22Rv1 (cell line): ENCODE results near the gene AP3S2.
"Not testable (repeated sequence)": the region's sequence is repeated elsewhere in the genome, so short reads cannot be mapped to it uniquely, and the experiment has no call there.

ENCODE experiments used
- H3K27ac ChIP-seq: fragments of 450-650 bp; 2 replicates; pipeline ENCODE4 v1.5.1; 2017
- CTCF ChIP-seq: fragments of 450-650 bp; IDR thresholded peaks from 2 replicates; pipeline ENCODE4 v1.5.1; 2017; ENCODE audit warnings: mild to moderate bottlenecking
- ZFX ChIP-seq: fragments of 450-650 bp; IDR thresholded peaks from 2 replicates; pipeline ENCODE4 v1.6.1; 2017; ENCODE audit warnings: antibody characterized with exemption, borderline replicate concordance

Gene AP3S2

GRCh38 chr15:89885611-89886010, 8.2 kb downstream of the AP3S2 start:
- no peak overlapping the region for H3K27ac ChIP-seq
- no peak for TF ChIP-seq ZFX
- TF ChIP-seq CTCF = no peak

DNA sequence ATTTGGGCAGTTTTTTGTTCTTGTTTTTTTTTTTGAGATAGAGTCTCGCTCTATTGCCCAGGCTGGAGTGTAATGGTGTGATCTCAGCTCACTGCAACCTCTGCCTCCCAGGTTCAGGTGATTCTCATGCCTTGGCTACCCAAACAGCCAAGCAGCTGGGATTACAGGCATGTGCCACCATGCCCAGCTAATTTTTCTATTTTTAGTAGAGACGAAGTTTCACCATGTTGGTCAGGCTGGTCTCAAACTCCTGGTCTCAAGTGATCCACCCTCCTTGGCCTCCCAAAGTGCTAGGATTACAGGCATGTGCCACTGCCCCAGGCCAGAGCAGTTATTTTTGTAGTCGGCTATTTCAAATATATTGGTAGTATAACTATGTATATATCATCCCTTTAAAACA, 8.6 kb downstream of the AP3S2 start:
- H3K27ac ChIP-seq = not testable (repeated sequence)

DNA sequence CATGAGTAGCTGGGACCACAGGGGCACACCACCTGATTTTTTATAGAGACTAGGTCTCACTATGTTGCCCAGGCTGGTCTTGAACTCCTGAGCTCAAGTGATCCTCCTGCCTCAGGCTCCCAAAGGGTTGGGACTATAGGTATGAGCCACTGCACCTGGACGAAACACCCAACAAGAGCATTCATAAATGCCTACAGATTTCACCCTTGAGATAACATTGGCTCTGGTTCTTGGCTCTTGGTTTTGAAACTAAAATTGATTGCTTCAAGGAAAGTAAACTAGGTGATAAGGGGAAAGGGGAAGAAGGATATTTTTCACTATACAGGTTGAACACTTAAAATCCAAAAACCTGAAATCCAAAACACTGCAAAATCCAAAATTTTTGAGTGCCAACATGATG, 10.3 kb downstream of the AP3S2 start:
- H3K27ac ChIP-seq = no peak overlapping the region
- no peak for TF ChIP-seq CTCF
- no peak for TF ChIP-seq ZFX

DNA sequence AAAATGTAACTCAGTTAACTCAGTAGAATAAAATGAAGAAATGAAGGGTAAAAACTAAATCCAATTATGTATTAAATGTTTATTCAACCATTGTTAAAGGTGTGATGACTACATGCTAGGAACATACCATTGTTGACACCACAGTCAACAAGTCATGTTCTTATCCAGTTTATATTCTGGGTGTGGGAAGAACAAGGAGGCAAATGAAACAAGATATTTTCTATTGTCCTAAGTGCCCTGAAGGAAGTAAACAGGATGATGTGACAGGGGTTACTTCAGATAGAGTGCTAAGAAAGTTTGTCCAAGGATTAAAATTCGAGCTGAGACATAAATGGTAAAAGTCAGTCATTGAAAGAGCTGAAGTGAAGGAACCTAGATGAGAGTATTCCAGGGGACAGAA, 13.1 kb downstream of the AP3S2 start:
- H3K27ac ChIP-seq = peak overlapping the region; percentile 14; the same call in 1 of the 2 replicates
- TF ChIP-seq ZFX = no peak
- TF ChIP-seq CTCF = no peak

- TF ChIP-seq CTCF = no peak
- TF ChIP-seq ZFX = no peak
- no peak overlapping the region for H3K27ac ChIP-seq
Observed at GRCh38 chr15:89878323-89878722, 15.5 kb downstream of the AP3S2 start.

DNA sequence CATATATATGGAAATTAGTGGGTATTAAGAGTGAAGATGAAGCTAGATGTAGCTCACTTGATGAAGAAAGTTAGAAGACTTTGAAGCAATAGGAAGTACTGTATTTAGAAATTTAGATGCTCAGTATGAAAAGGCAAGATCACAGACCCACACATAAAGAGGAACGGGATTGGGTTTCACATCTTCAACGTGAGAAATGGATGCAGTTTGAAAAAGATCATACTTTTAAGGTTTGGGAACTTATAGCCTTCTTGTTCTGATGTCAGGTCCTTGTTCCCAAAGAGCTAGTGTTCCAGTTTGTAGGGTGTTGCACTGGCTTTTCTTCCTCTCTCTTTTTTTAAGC, 16.7 kb downstream of the AP3S2 start:
- H3K27ac ChIP-seq = no peak overlapping the region

GRCh38 chr15:89876396-89877082, 17.3 kb downstream of the AP3S2 start:
- no peak for TF ChIP-seq ZFX
- no peak for TF ChIP-seq CTCF
- H3K27ac ChIP-seq = no peak overlapping the region

More for the DNA sequence above, 16.7 kb downstream of the AP3S2 start:
- TF ChIP-seq CTCF (no peak), ZFX (no peak)

GRCh38 chr15:89875741-89876140, 18.1 kb downstream of the AP3S2 start:
- H3K27ac ChIP-seq = no peak overlapping the region
- no peak for TF ChIP-seq CTCF
- TF ChIP-seq ZFX = no peak
